Measurements from ENCODE around the gene GLI3.

GLI3 gene

DNA sequence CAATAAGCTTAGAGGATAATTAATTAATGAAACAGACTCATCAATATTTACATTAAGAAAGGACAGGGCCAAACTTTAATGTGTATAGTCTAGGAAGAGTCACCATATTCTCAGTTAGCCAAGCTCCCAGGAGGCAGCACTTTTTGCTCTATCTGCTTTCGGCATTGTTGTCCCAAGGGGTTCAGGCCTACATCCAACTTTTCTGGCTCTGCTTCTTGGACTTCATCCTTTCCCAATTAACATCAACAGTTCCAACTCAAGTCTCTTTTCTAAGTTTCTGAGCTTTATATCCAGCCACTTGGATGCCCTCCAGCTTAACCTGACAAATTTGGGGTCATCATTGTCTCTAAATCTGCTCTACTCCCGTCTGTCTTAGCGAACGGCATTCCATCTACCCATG lies 42.8 kb downstream of the GLI3 start:
- TF ChIP-seq, protein P1, sequence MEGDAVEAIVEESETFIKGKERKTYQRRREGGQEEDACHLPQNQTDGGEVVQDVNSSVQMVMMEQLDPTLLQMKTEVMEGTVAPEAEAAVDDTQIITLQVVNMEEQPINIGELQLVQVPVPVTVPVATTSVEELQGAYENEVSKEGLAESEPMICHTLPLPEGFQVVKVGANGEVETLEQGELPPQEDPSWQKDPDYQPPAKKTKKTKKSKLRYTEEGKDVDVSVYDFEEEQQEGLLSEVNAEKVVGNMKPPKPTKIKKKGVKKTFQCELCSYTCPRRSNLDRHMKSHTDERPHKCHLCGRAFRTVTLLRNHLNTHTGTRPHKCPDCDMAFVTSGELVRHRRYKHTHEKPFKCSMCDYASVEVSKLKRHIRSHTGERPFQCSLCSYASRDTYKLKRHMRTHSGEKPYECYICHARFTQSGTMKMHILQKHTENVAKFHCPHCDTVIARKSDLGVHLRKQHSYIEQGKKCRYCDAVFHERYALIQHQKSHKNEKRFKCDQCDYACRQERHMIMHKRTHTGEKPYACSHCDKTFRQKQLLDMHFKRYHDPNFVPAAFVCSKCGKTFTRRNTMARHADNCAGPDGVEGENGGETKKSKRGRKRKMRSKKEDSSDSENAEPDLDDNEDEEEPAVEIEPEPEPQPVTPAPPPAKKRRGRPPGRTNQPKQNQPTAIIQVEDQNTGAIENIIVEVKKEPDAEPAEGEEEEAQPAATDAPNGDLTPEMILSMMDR (IDR thresholded peaks at IDR 0.05; ENCODE audit: borderline replicate concordance, insufficient read depth, low read depth, low read length) = no peak

DNA sequence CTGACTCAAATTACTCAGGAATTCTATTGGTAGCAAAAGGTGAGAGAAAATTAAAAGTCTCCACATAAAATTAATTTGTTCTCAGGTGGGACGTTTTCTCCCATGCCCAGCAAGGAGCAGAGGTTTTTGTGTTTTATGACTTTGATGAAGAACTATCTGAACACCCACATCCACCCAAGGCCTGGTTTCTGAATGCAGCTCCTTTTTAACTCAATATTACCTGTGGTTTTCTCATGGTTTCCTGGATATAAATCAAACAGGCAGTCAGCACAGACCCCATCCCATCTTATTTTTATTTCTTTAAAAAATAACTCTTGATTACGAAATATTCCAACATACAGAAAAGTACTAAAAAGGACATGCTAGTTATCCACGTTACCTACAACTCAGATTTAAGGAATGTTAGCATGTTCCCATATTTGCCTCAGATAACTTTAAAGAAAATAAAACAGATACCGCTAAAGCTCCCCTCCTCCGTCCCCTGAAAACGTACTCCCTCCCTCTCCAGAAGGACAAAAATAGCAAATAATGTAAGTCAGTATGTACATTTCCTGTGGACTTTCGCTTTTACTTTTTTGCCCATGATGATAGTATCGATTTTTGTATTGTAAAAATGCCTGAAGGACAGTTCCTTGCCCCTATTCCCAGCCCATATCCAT lies 43.4 kb downstream of the GLI3 start:
- H3K4me3 ChIP-seq (ENCODE audit: low read depth, low read length) = no peak overlapping the region
- TF ChIP-seq, protein P1 (IDR thresholded peaks at IDR 0.05; ENCODE audit: borderline replicate concordance, insufficient read depth, low read depth, low read length) = no peak

More for the DNA sequence above, 42.8 kb downstream of the GLI3 start:
- no peak overlapping the region for H3K4me3 ChIP-seq (ENCODE audit: low read depth, low read length)

- TF ChIP-seq, protein P1 (IDR thresholded peaks at IDR 0.05; ENCODE audit: borderline replicate concordance, insufficient read depth, low read depth, low read length) = no peak
- H3K4me3 ChIP-seq (ENCODE audit: low read depth, low read length) = no peak overlapping the region
These were observed 44.1 kb downstream of the GLI3 start for GRCh38 chr7:42192851-42193461.

- TF ChIP-seq, protein P1 (IDR thresholded peaks at IDR 0.05; ENCODE audit: borderline replicate concordance, insufficient read depth, low read depth, low read length) = no peak
- no peak overlapping the region for H3K4me3 ChIP-seq (ENCODE audit: low read depth, low read length)
These were observed 44.9 kb downstream of the GLI3 start for GRCh38 chr7:42192066-42192465.

DNA sequence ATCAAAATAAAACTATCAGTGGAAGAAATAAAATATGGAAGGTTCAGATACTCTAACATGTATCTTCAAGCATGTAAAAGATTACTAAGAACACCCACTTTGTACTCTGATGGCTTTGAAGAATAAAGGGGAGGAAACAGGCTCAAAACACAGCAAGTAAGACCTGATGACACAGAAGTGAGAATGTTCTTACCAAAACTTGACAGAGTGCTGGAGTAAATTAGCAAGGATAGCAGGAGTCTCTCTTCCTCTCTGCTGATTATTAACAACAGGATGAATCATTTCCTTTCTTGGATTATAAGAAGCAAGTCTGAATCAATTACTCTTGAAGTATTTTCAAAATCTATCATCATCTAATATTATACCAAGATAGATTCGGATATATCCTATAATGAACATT lies 47.5 kb downstream of the GLI3 start:
- TF ChIP-seq, protein P1 (IDR thresholded peaks at IDR 0.05; ENCODE audit: borderline replicate concordance, insufficient read depth, low read depth, low read length) = no peak
- H3K4me3 ChIP-seq (ENCODE audit: low read depth, low read length) = no peak overlapping the region

DNA sequence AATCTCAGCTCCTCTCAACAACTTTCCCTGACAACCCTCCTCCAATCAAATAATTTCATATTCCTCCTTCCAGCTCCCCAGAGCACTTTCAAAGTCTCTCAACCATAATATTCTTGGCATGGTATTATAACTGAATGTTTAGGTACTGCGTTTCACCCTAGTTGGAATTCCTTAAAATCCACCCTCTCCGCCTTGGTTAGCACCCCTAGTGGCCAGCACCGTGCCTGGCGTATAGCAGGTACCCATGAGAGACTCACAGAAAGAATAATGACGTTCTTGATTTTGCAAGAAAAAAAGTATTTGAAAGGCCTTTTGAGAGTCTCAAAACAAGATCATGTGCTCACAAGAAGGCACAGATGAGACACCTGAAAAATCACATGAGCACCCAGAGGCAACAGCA lies 50.9 kb downstream of the GLI3 start:
- TF ChIP-seq, protein P1 (IDR thresholded peaks at IDR 0.05; ENCODE audit: borderline replicate concordance, insufficient read depth, low read depth, low read length) = peak; percentile 59; the same call in 1 of the 2 replicates
- H3K4me3 ChIP-seq (ENCODE audit: low read depth, low read length) = no peak overlapping the region

DNA sequence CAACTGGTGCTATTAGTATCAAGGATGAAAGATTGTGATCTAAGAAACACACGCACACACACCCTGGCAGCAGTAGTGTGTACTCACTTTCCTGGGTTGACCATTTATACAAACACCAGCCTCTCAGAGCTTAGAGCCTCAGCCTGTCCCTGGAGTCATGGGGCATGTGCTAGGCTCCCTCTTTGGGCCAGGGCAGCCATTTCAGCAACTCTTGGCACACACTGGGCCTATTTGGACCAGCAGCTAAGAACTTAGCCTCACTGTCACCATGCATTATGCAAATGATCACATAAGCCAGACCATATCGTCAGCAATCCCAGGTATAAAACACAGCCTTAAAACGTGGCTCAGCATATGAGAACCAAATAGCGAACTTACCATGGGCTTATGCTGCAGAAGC lies 51.3 kb downstream of the GLI3 start:
- TF ChIP-seq, protein P1 (IDR thresholded peaks at IDR 0.05; ENCODE audit: borderline replicate concordance, insufficient read depth, low read depth, low read length) = no peak
- H3K4me3 ChIP-seq (ENCODE audit: low read depth, low read length) = no peak overlapping the region
